OCI-LY7 (cell line): Measurements from ENCODE around the gene LRRC63.

Experiments used
- EZH2phosphoT487 ChIP-seq: fragments of 200-600 bp; sonication (generic); IDR thresholded peaks from 2 replicates; pipeline ENCODE4 v1.6.1; 2018; ENCODE audit warnings: low read depth, borderline replicate concordance, mild to moderate bottlenecking, mixed run types, antibody characterized with exemption, low read length, moderate library complexity, mixed read lengths
- TF ChIP-seq, protein P1 (sequence below): fragments of 200-600 bp; sonication (generic); conservative IDR thresholded peaks from 2 replicates; pipeline ENCODE4 v1.5.1; 2014; ENCODE audit warnings: mild to moderate bottlenecking, antibody characterized with exemption, low read length, moderate library complexity, mixed read lengths

DNA sequence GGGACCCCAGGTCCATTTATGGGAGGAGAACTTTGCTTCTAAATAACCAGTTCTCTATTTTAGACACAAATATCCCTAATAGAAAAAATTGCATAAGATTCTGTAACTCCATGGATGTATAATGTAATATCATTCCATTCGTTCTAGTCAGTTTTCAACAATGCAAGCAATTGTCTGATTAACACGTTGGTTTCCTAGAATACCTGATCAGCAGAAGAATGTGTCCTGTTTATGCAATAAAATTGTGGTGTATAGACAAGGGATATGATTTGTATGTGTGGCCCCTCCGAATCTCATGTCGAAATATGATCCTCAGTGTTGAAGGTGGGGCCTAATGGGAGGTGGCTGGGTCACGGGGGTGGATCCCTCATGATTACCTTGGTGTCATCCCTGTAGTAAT lies 113.2 kb downstream of the LRRC63 start:
- TF ChIP-seq, protein P1, sequence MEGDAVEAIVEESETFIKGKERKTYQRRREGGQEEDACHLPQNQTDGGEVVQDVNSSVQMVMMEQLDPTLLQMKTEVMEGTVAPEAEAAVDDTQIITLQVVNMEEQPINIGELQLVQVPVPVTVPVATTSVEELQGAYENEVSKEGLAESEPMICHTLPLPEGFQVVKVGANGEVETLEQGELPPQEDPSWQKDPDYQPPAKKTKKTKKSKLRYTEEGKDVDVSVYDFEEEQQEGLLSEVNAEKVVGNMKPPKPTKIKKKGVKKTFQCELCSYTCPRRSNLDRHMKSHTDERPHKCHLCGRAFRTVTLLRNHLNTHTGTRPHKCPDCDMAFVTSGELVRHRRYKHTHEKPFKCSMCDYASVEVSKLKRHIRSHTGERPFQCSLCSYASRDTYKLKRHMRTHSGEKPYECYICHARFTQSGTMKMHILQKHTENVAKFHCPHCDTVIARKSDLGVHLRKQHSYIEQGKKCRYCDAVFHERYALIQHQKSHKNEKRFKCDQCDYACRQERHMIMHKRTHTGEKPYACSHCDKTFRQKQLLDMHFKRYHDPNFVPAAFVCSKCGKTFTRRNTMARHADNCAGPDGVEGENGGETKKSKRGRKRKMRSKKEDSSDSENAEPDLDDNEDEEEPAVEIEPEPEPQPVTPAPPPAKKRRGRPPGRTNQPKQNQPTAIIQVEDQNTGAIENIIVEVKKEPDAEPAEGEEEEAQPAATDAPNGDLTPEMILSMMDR: no peak
- TF ChIP-seq EZH2phosphoT487: no peak
